22Rv1 (cell line): ENCODE data around the gene RNF7.

ENCODE experiments used
- H3K27ac ChIP-seq: fragments of 450-650 bp; 2 replicates; pipeline ENCODE4 v1.5.1; 2017
- ZFX ChIP-seq: fragments of 450-650 bp; IDR thresholded peaks from 2 replicates; pipeline ENCODE4 v1.6.1; 2017; ENCODE audit warnings: antibody characterized with exemption, borderline replicate concordance
- TF ChIP-seq, protein P1 (sequence below): fragments of 450-650 bp; IDR thresholded peaks from 2 replicates; pipeline ENCODE4 v1.5.1; 2017; ENCODE audit warnings: mild to moderate bottlenecking

Gene RNF7

DNA sequence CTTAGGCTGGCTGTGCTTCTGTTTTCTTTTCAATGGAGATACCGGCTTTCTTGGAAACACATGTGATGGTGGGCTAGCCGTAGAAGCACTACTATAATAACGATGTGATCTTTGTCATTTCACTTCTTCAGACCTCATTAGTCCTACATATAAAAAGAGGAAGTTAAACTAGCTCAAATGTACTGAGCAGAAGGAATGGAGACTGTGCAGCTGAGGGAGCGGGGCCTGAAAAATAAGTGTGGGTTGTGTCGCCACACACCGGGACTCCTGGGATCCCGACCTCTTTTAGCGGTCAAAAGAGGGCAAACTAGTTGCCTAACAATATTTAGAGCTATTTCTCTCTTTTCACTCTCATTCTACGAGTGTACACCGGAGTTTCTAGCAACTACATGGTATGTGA is 1.0 kb upstream of the RNF7 start:
- no peak for TF ChIP-seq ZFX
- TF ChIP-seq, protein P1, sequence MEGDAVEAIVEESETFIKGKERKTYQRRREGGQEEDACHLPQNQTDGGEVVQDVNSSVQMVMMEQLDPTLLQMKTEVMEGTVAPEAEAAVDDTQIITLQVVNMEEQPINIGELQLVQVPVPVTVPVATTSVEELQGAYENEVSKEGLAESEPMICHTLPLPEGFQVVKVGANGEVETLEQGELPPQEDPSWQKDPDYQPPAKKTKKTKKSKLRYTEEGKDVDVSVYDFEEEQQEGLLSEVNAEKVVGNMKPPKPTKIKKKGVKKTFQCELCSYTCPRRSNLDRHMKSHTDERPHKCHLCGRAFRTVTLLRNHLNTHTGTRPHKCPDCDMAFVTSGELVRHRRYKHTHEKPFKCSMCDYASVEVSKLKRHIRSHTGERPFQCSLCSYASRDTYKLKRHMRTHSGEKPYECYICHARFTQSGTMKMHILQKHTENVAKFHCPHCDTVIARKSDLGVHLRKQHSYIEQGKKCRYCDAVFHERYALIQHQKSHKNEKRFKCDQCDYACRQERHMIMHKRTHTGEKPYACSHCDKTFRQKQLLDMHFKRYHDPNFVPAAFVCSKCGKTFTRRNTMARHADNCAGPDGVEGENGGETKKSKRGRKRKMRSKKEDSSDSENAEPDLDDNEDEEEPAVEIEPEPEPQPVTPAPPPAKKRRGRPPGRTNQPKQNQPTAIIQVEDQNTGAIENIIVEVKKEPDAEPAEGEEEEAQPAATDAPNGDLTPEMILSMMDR, result no peak
- no peak overlapping the region for H3K27ac ChIP-seq

DNA sequence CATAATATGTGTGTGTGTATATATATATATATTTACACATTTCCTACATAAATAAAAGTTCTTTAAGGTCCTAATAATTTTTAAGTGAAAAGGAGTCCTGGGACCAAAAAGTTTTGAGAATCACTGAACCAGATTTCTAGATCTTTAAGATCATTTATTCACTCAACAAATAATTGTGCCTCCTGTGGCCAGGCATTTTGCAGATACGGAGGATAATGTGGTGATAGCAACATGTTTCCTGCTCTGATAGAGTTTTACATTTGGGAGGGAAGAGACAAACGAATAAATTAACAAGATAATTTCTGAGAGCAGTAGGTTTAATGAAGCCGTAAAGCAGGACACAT is 448 bp upstream of the RNF7 start:
- TF ChIP-seq, protein P1, result no peak
- TF ChIP-seq ZFX, result no peak
- H3K27ac ChIP-seq, result peak overlapping the region; percentile 83

DNA sequence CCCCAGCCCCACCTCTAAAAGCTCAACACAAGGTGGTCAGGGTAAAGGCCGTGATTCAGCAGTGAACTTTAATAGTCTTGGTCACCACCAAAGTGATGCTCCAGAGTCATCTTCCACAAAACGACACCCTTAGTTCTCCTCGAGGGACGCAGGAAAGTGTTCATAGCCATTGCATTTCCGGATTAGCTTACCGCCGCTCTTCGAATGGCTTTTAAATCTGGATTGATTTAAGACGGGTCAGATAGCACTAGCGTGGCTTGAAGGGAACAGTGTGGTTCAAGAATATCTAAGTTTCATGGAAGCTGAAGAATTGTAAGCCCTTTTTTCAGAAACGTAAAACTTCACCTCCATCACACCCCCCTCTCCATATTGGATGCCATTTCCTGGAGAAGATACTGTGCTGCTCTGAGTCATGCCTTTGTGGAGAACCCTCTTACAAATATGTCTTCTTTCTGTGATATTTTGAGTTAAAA is 829 bp downstream of the RNF7 start:
- H3K27ac ChIP-seq, result peak overlapping the region; percentile 83
- no peak for TF ChIP-seq ZFX
- TF ChIP-seq, protein P1, result no peak

DNA sequence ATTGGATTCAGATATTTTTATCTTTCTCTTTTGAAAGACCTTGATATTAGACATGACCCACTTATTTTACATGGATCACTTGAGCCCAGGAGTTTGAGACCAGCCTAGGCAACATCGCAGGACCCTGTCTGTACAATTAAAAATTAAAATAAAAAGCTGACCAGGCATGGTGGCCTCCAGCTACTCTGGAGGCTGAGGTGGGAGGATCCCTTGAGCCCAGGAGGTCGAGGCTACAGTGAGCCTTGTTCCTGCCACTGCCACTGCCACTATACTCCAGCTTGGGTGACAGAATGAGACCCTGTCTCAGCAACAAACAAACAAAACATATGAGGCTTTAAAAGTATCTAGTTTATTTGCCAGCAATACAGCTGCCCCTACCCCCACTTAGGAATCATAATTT is 1.6 kb downstream of the RNF7 start:
- H3K27ac ChIP-seq, result peak overlapping the region; percentile 83; the same call in 1 of the 2 replicates
- TF ChIP-seq ZFX, result no peak
- TF ChIP-seq, protein P1, result no peak

DNA sequence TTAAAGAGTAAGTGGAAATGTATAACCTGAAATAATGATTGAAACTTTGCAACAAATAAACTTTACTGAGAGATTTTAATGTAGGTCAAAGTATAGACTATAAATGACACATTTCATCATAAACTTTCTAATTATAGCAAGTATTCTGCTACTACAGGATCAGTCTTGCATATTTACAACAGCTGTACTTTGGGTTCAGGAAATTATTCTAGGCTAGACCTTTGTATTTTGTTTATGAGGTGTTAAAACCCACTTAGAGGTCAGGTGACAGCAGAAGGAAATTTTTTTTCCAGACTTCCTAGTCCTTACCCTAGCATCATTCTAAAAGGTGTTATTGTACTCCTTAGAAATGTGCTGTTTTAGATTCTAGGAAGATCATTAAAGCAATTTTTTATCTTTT is 2.3 kb downstream of the RNF7 start:
- TF ChIP-seq, protein P1, result no peak
- TF ChIP-seq ZFX, result no peak
- H3K27ac ChIP-seq, result no peak overlapping the region

DNA sequence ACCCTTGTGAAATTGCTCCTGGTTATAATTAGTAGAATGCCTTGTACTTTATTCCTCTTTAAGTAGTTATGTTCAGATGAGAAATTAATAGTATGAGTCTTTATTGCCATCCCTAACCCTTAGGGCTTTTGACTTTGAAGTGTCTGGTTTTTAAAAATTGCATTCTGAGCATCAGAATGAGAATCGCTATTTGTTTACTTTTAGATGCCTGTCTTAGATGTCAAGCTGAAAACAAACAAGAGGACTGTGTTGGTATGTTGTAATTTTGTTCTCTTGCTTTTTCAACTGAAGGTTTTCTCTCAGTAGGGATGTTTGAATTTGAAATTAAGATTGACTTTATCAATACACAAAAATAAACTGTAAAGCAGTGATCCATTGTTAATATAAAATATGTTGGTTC is 5.2 kb downstream of the RNF7 start:
- TF ChIP-seq, protein P1, result no peak
- TF ChIP-seq ZFX, result no peak
- no peak overlapping the region for H3K27ac ChIP-seq

DNA sequence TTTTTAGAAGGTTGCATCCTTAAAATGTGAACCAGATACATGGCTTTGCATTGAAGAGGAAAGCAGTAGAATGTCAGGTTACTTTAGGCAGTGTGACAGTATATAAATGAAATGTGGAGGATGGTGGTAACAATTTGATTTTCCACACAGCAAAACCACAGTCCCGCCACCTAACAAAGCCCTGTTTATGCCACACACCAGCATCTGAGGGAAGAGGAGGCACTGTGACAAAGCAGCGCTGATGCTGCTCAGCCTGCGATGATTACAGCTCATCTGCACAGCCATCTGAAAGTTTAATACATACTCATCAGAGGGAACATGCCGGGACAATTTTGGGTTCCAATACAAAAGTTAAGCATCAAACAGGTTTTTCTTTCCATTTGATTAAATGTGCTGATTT is 8.9 kb downstream of the RNF7 start:
- TF ChIP-seq, protein P1, result no peak
- TF ChIP-seq ZFX, result no peak
- H3K27ac ChIP-seq, result no peak overlapping the region
